ENCODE results near the gene RPS14. TPM values are rescaled to one million over a fixed set of nuclear protein-coding genes. Genes with fewer than 3 reads are reported as not detected.

RPS14 gene
- total and polyA plus RNA-seq, 9 of the 15 experiments (the other 6 are each of a cell fraction or from before 2014, with no cell fraction given): 1,824 to 5,983 (median 3,017) TPM

- TF ChIP-seq, protein P1, sequence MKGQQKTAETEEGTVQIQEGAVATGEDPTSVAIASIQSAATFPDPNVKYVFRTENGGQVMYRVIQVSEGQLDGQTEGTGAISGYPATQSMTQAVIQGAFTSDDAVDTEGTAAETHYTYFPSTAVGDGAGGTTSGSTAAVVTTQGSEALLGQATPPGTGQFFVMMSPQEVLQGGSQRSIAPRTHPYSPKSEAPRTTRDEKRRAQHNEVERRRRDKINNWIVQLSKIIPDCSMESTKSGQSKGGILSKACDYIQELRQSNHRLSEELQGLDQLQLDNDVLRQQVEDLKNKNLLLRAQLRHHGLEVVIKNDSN (CRISPR knock-in tag; IDR thresholded peaks at IDR 0.05): peak; percentile 68
- TF ChIP-seq MAFF (IDR thresholded peaks at IDR 0.05; ENCODE audit: low read length): no peak
- peak; percentile 54; the same call in 1 of the 2 replicates for TF ChIP-seq MTA1 (IDR thresholded peaks at IDR 0.05; ENCODE audit: borderline replicate concordance)
- peak; percentile 64; the same call in 1 of the 2 replicates for TF ChIP-seq PHF21A (IDR thresholded peaks at IDR 0.05; ENCODE audit: borderline replicate concordance, low read depth)
- no peak for TF ChIP-seq FOXA1 (IDR thresholded peaks at IDR 0.05; ENCODE audit: borderline replicate concordance)
- peak; percentile 88 for TF ChIP-seq ESRRA (IDR thresholded peaks at IDR 0.05; ENCODE audit: borderline replicate concordance, low read depth)
- TF ChIP-seq NFIC (IDR thresholded peaks at IDR 0.05): peak; percentile 87
- no peak for TF ChIP-seq CCAR2 (IDR thresholded peaks at IDR 0.05; ENCODE audit: low read depth, low read length)
- TF ChIP-seq MYNN (IDR thresholded peaks at IDR 0.05): peak; percentile 97
- TF ChIP-seq MYNN (CRISPR knock-in tag; IDR thresholded peaks at IDR 0.05): peak; percentile 60; the same call in 1 of the 2 replicates
- no peak for TF ChIP-seq RBM25 (IDR thresholded peaks at IDR 0.05; ENCODE audit: low read depth, low read length, severe bottlenecking)
- TF ChIP-seq, protein P2, sequence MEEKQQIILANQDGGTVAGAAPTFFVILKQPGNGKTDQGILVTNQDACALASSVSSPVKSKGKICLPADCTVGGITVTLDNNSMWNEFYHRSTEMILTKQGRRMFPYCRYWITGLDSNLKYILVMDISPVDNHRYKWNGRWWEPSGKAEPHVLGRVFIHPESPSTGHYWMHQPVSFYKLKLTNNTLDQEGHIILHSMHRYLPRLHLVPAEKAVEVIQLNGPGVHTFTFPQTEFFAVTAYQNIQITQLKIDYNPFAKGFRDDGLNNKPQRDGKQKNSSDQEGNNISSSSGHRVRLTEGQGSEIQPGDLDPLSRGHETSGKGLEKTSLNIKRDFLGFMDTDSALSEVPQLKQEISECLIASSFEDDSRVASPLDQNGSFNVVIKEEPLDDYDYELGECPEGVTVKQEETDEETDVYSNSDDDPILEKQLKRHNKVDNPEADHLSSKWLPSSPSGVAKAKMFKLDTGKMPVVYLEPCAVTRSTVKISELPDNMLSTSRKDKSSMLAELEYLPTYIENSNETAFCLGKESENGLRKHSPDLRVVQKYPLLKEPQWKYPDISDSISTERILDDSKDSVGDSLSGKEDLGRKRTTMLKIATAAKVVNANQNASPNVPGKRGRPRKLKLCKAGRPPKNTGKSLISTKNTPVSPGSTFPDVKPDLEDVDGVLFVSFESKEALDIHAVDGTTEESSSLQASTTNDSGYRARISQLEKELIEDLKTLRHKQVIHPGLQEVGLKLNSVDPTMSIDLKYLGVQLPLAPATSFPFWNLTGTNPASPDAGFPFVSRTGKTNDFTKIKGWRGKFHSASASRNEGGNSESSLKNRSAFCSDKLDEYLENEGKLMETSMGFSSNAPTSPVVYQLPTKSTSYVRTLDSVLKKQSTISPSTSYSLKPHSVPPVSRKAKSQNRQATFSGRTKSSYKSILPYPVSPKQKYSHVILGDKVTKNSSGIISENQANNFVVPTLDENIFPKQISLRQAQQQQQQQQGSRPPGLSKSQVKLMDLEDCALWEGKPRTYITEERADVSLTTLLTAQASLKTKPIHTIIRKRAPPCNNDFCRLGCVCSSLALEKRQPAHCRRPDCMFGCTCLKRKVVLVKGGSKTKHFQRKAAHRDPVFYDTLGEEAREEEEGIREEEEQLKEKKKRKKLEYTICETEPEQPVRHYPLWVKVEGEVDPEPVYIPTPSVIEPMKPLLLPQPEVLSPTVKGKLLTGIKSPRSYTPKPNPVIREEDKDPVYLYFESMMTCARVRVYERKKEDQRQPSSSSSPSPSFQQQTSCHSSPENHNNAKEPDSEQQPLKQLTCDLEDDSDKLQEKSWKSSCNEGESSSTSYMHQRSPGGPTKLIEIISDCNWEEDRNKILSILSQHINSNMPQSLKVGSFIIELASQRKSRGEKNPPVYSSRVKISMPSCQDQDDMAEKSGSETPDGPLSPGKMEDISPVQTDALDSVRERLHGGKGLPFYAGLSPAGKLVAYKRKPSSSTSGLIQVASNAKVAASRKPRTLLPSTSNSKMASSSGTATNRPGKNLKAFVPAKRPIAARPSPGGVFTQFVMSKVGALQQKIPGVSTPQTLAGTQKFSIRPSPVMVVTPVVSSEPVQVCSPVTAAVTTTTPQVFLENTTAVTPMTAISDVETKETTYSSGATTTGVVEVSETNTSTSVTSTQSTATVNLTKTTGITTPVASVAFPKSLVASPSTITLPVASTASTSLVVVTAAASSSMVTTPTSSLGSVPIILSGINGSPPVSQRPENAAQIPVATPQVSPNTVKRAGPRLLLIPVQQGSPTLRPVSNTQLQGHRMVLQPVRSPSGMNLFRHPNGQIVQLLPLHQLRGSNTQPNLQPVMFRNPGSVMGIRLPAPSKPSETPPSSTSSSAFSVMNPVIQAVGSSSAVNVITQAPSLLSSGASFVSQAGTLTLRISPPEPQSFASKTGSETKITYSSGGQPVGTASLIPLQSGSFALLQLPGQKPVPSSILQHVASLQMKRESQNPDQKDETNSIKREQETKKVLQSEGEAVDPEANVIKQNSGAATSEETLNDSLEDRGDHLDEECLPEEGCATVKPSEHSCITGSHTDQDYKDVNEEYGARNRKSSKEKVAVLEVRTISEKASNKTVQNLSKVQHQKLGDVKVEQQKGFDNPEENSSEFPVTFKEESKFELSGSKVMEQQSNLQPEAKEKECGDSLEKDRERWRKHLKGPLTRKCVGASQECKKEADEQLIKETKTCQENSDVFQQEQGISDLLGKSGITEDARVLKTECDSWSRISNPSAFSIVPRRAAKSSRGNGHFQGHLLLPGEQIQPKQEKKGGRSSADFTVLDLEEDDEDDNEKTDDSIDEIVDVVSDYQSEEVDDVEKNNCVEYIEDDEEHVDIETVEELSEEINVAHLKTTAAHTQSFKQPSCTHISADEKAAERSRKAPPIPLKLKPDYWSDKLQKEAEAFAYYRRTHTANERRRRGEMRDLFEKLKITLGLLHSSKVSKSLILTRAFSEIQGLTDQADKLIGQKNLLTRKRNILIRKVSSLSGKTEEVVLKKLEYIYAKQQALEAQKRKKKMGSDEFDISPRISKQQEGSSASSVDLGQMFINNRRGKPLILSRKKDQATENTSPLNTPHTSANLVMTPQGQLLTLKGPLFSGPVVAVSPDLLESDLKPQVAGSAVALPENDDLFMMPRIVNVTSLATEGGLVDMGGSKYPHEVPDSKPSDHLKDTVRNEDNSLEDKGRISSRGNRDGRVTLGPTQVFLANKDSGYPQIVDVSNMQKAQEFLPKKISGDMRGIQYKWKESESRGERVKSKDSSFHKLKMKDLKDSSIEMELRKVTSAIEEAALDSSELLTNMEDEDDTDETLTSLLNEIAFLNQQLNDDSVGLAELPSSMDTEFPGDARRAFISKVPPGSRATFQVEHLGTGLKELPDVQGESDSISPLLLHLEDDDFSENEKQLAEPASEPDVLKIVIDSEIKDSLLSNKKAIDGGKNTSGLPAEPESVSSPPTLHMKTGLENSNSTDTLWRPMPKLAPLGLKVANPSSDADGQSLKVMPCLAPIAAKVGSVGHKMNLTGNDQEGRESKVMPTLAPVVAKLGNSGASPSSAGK (IDR thresholded peaks at IDR 0.05): 0 out of 2 replicates have a peak, but pooled peaks have one; percentile 22
- no peak for TF ChIP-seq XRCC4 (IDR thresholded peaks at IDR 0.05; ENCODE audit: extremely low read depth, insufficient read depth, insufficient read length)
- 0 out of 2 replicates have a peak, but pooled peaks have one; percentile 6 for TF ChIP-seq TAF7 (tag; IDR thresholded peaks at IDR 0.05)
Measured at GRCh38 chr5:150428106-150428876, 21.2 kb downstream of the RPS14 start (continued).
